ENCODE measurements around the gene DVL2. TPM values are rescaled to one million over a fixed set of nuclear protein-coding genes. Genes with fewer than 3 reads are reported as not detected.

The DVL2 gene
- total RNA-seq, 1 experiment from 2014 or later = 82.9 TPM

DNA sequence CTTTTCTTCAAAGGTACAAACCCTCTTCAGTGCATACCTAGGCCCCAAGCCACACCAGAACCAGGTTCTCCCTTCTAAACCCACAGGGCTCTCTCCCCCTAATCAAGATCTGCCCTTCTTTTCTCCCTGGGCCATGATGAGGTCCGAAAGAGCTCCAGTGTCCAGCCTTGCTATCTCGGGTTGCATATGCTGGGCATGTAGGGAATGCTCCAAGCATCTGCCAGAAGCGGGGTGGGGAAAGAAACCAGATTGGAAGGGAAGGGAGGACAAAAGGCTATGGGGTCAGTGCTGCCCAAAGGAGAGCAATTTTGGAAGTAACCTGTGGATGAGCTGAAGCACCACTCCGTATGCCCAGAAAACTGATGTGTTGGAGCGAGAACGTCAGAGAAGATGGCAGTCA is 14.9 kb upstream of the DVL2 start:
- Mint-ChIP-seq H3K9me3 (no peaks in the 10 kb centered on the region), H3K27ac (peak overlapping the region in 2 of 3 experiments; percentile 17 to 33; a peak in 2 of 7 replicates)

More for the DNA sequence above, 14.9 kb upstream of the DVL2 start:
- no peak overlapping the region for H2AK5ac ChIP-seq (ENCODE audit: insufficient read length, low read length)
- no peak overlapping the region for H3K4ac ChIP-seq (ENCODE audit: low read depth, low read length)
- H3K4me1 ChIP-seq (ENCODE audit: insufficient read depth, low read length) = no peaks in the 10 kb centered on the region; the same call in 1 of the 2 replicates
- H2BK12ac ChIP-seq (ENCODE audit: insufficient read length, low read depth, low read length) = no peak overlapping the region
- H3K56ac ChIP-seq (ENCODE audit: insufficient read length, low read depth, low read length) = no peak overlapping the region
- TF ChIP-seq, protein P1, sequence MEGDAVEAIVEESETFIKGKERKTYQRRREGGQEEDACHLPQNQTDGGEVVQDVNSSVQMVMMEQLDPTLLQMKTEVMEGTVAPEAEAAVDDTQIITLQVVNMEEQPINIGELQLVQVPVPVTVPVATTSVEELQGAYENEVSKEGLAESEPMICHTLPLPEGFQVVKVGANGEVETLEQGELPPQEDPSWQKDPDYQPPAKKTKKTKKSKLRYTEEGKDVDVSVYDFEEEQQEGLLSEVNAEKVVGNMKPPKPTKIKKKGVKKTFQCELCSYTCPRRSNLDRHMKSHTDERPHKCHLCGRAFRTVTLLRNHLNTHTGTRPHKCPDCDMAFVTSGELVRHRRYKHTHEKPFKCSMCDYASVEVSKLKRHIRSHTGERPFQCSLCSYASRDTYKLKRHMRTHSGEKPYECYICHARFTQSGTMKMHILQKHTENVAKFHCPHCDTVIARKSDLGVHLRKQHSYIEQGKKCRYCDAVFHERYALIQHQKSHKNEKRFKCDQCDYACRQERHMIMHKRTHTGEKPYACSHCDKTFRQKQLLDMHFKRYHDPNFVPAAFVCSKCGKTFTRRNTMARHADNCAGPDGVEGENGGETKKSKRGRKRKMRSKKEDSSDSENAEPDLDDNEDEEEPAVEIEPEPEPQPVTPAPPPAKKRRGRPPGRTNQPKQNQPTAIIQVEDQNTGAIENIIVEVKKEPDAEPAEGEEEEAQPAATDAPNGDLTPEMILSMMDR (conservative IDR thresholded peaks at IDR 0.05) = no peak
- no peak overlapping the region for H3K18ac ChIP-seq (ENCODE audit: insufficient read length, low read depth, low read length)
- no peak overlapping the region for H4K8ac ChIP-seq (replicated peaks; ENCODE audit: insufficient read length, low read depth, low read length)
- no peaks in the 10 kb centered on the region for H3K9me3 ChIP-seq (ENCODE audit: control insufficient read depth, low read depth, low read length)
- no peak overlapping the region for H2BK120ac ChIP-seq (ENCODE audit: low read depth, low read length, poor library complexity, severe bottlenecking)
- H3K27ac ChIP-seq (ENCODE audit: insufficient read length, low read depth, low read length) = no peak overlapping the region
- Mint-ChIP-seq H3K4me1 (peaks cover 31 to 34% of the 10 kb centered on the region in 2 experiments), H3K36me3 (ENCODE audit: insufficient read depth in 1 of 3, low read depth in 3 of 3) (peaks cover 23 to 39% (median 33%) of the 10 kb centered on the region in 3 experiments), H3K27me3 (ENCODE audit: low read depth) (no peaks in the 10 kb centered on the region), H3K4me3 (peak overlapping the region; percentile 90 to 95; a peak in 4 of 5 replicates)
- H3K14ac ChIP-seq (ENCODE audit: insufficient read depth, low read length) = no peak overlapping the region
- WGBS (ENCODE audit: extremely low coverage, insufficient read length, low lambda C conversion rate) = no CpG with 5 or more reads among the region's 6 CpGs
- H4K20me1 ChIP-seq (ENCODE audit: control insufficient read depth, insufficient read depth, insufficient read length) = no peaks in the 10 kb centered on the region
- H4K5ac ChIP-seq (ENCODE audit: insufficient read length, low read depth, low read length) = no peak overlapping the region
- H3K27me3 ChIP-seq (ENCODE audit: insufficient read depth, low read length) = no peaks in the 10 kb centered on the region
- peak overlapping the region; percentile 16 for H3K9ac ChIP-seq (ENCODE audit: extremely low read depth, insufficient read length, low read length)
- H3T11ph ChIP-seq (ENCODE audit: low read length) = no peak overlapping the region
- H2BK5ac ChIP-seq (ENCODE audit: insufficient read length, low read length) = no peak overlapping the region
- no peak overlapping the region for H2BK15ac ChIP-seq (ENCODE audit: low read depth, low read length)
- no peak overlapping the region for H2BK20ac ChIP-seq (ENCODE audit: low read depth, low read length, poor library complexity, severe bottlenecking)
- H3K23me2 ChIP-seq (ENCODE audit: insufficient read length, low read depth, low read length, poor library complexity, severe bottlenecking) = peaks cover 6% of the 10 kb centered on the region
- H3K79me2 ChIP-seq (ENCODE audit: insufficient read depth, low read length) = peaks cover 23% of the 10 kb centered on the region; the same call in 1 of the 2 replicates
- DNase-seq = no peak
- no peak overlapping the region for H3K4me2 ChIP-seq (ENCODE audit: insufficient read depth, insufficient read length, low read length)
- H4K91ac ChIP-seq (ENCODE audit: insufficient read length, low read depth, low read length) = no peak overlapping the region
- no peak overlapping the region for H3K23ac ChIP-seq (ENCODE audit: insufficient read length, low read depth, low read length)
- no peak overlapping the region for H2AFZ ChIP-seq (ENCODE audit: low read length)
- H3K79me1 ChIP-seq (ENCODE audit: insufficient read depth, low read depth, low read length, poor library complexity, severe bottlenecking) = peaks cover 13% of the 10 kb centered on the region

Data from H9 (cell line).